ENCODE measurements around the gene PARD6A. TPM values are rescaled to one million over a fixed set of nuclear protein-coding genes. Genes with fewer than 3 reads are reported as not detected.

Gene PARD6A
- total and polyA plus RNA-seq, 5 donors from 2014 or later: 6.2 to 19.9 (median 17.9) TPM

DNA sequence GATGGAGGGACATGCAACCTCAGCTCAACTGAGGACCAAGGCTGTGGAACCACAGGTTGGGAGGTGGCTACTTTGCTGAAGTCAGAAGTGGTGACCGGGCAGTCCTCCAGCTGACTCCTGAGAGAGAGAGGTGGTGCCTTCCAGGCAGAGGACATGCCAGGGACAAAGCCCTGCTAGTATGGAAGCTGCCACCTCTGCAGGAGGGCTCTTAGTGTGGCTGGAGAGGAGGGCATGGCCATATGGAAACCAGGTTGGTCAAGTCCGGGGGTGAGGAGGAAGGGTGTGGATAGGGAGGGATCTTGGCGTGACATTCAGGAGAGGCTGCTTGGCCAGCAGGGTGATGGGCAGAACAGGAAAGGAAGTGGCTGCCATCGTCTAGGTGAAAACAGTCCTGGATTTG is 11.5 kb downstream of the PARD6A start:
- H3K27me3 ChIP-seq (ENCODE audit: control insufficient read depth, insufficient read depth, low read length): no peaks in the 10 kb centered on the region
- no peaks in the 10 kb centered on the region for H3K36me3 ChIP-seq (ENCODE audit: control insufficient read depth, insufficient read depth, low read length)
- Mint-ChIP-seq H3K4me3 (peak overlapping the region in 1 of 4 donors; percentile 87), H3K9me3 (no peaks in the 10 kb centered on the region), H3K27me3 (no peaks in the 10 kb centered on the region), H3K36me3 (no peaks in the 10 kb centered on the region), H3K27ac (no peak overlapping the region), H3K4me1 (peaks cover 0 to 21% (median 8%) of the 10 kb centered on the region in 4 donors)
- peaks cover 10% of the 10 kb centered on the region for H3K4me1 ChIP-seq (ENCODE audit: control insufficient read depth, insufficient read depth, low read length, poor library complexity, severe bottlenecking)
- ATAC-seq (ENCODE audit: low read depth in 2 of 2): no peak
- H3K4me3 ChIP-seq (ENCODE audit: low read depth, low read length): no peak overlapping the region
- no peak overlapping the region for H3K27ac ChIP-seq (ENCODE audit: insufficient read depth, low read length, poor library complexity, severe bottlenecking)
- DNase-seq: no peak
- H3K9me3 ChIP-seq (ENCODE audit: control insufficient read depth in 2 of 2, low read length in 2 of 2): no peaks in the 10 kb centered on the region

DNA sequence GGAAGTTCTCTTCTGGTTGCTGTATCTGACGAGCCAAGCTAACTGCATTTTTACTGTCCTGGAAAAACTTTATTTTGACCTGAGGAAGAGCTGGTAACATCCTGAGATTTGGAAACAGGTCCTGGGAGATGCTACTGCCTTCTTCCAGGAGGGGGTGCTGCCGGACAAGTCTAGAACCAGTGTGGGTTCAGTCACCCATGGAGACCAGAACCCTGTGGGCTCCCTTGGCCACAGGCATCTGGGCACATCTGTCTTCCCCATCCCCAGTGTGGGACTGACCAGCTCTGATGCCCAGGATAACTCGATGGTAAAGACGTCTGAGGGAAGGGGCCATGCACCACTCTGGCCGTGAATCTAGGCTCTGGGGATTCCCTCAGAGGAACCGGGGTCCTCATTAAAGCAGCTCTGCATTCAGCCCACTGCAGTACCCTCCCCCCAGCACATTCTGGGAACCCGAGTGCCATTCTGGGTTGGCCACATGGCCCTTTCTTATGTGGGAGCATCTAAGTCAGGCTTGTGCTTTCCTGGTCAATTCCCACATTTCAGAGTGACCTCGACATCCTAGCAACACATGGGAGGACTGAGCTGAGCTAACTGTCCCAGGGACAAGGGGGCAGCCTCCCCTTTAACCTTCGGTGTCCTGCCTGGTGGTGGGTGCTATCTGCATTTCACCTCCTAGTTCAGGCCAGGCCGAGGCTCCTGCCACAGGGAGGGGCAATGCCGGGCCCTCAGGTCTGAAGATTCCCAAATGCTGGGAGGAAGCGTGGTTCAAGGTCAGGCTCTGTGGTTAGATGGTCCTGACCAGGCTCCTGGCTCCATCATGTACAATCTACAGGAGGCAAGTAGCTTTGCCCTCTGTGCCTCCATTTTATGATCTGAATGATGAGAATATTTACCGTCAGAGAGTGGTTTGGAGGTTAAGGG is 12.2 kb downstream of the PARD6A start:
- H3K4me3 ChIP-seq (ENCODE audit: low read depth, low read length): no peak overlapping the region
- Mint-ChIP-seq H3K4me1 (peaks cover 0 to 14% (median 5%) of the 10 kb centered on the region in 4 donors), H3K27ac (no peak overlapping the region), H3K9me3 (no peaks in the 10 kb centered on the region), H3K4me3 (peak overlapping the region in 1 of 4 donors; percentile 87), H3K27me3 (no peaks in the 10 kb centered on the region), H3K36me3 (no peaks in the 10 kb centered on the region)
- H3K4me1 ChIP-seq (ENCODE audit: control insufficient read depth, insufficient read depth, low read length, poor library complexity, severe bottlenecking): peaks cover 3% of the 10 kb centered on the region
- ATAC-seq (ENCODE audit: low read depth in 2 of 2) (no peak), DNase-seq (peak; percentile 28 to 66 (median 36))
- no peaks in the 10 kb centered on the region for H3K9me3 ChIP-seq (ENCODE audit: control insufficient read depth in 2 of 2, low read length in 2 of 2)
- H3K27me3 ChIP-seq (ENCODE audit: control insufficient read depth, insufficient read depth, low read length): no peaks in the 10 kb centered on the region
- H3K36me3 ChIP-seq (ENCODE audit: control insufficient read depth, insufficient read depth, low read length): no peaks in the 10 kb centered on the region
- H3K27ac ChIP-seq (ENCODE audit: insufficient read depth, low read length, poor library complexity, severe bottlenecking): no peak overlapping the region

DNA sequence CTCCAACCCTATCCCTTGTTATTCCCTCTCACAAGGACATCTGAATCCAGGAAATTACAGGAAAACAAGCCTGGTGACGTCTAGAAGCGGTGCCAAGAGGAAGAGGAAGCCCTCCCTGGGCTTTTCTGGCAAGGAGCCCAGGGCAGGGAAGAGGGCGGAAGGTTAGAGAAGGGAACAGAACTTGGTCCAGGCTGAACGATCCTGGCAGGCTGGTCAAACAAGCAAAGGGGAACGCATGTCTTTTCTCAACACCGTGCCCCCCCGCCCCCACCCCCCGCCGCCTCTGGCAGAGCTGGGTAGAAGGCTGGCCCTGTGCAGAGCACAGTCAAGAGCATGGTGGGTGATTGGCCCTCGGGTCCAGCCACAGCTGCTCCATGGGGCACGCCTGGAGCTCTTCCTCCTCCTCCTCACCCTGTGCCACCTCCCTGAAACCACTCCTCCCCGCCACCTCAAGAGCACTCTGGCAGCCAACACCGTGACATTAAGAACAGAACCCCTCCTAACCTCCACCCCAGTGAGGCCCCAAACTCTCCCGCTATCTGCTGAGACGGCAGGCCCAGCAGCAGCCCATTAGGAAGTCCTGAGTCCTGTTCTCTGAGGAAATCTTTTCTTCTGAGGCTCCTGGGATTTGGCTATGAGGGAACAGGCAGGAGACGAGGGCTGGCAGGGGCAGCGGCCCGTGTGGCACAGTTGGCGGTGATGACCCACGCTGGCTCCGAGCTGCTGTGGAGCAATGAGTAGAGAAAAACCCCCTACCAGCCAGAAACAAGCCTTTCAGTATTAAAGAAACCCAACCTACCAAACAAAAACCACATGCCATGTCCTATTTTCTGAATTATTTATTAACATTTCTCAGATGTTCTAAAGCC is 13.2 kb downstream of the PARD6A start:
- no peaks in the 10 kb centered on the region for H3K9me3 ChIP-seq (ENCODE audit: control insufficient read depth in 2 of 2, low read length in 2 of 2)
- no peak for DNase-seq
- peaks cover 0 to 8% (median 4%) of the 10 kb centered on the region in 4 donors for H3K4me1 Mint-ChIP-seq
- no peak overlapping the region for H3K4me3 ChIP-seq (ENCODE audit: low read depth, low read length)
- no peaks in the 10 kb centered on the region for H3K4me1 ChIP-seq (ENCODE audit: control insufficient read depth, insufficient read depth, low read length, poor library complexity, severe bottlenecking)
- H3K27ac Mint-ChIP-seq: peak overlapping the region in 2 of 3 donors; percentile 43 to 59
- peak overlapping the region in 1 of 4 donors; percentile 43 for H3K4me3 Mint-ChIP-seq
- H3K36me3 Mint-ChIP-seq: no peaks in the 10 kb centered on the region
- H3K27me3 ChIP-seq (ENCODE audit: control insufficient read depth, insufficient read depth, low read length): no peaks in the 10 kb centered on the region
- no peaks in the 10 kb centered on the region for H3K27me3 Mint-ChIP-seq
- no peaks in the 10 kb centered on the region for H3K9me3 Mint-ChIP-seq
- peak in 1 of 2 donors; percentile 30 for ATAC-seq (ENCODE audit: low read depth in 2 of 2)
- no peaks in the 10 kb centered on the region for H3K36me3 ChIP-seq (ENCODE audit: control insufficient read depth, insufficient read depth, low read length)
- no peak overlapping the region for H3K27ac ChIP-seq (ENCODE audit: insufficient read depth, low read length, poor library complexity, severe bottlenecking)

DNA sequence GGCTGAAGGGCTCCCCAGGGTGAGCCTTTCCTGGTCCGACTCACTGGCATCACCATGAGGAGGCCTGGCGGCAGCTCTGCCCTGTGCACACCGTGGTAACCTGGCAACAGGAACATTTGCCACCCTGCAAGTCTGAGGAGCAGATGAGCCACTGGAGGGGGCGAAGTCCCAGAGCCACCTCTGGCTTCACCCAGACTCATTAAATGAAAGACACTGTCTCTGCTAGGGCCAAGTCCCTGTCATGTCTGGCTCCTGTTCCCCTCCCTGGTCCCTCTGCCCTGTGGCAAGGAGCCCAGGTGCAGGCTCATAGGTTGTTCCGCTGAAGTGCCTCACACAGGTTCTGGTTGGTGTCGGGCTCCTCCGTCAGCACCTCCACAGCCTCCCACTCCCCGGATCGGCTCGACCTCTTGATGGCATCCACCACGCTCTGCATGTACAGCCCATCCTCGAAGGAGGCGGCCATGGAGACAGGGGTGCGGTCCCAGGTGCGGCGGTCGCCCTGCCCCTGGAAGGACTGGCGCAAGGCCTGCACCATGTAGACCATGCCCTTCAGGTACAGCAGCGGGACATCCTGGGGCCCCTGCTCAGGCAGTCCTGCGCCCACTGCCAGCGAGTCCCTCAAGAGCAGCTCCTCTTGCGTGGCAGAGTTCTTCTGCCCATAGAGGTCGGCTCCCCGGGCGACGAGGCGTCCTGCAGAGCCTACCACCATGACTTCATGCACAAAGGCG is 14.3 kb downstream of the PARD6A start:
- H3K36me3 ChIP-seq (ENCODE audit: control insufficient read depth, insufficient read depth, low read length): no peaks in the 10 kb centered on the region
- H3K27ac Mint-ChIP-seq: peak overlapping the region in 1 of 3 donors; percentile 43
- H3K9me3 ChIP-seq (ENCODE audit: control insufficient read depth in 2 of 2, low read length in 2 of 2): no peaks in the 10 kb centered on the region
- no peaks in the 10 kb centered on the region for H3K4me1 ChIP-seq (ENCODE audit: control insufficient read depth, insufficient read depth, low read length, poor library complexity, severe bottlenecking)
- no peaks in the 10 kb centered on the region for H3K9me3 Mint-ChIP-seq
- no peak overlapping the region for H3K27ac ChIP-seq (ENCODE audit: insufficient read depth, low read length, poor library complexity, severe bottlenecking)
- H3K27me3 ChIP-seq (ENCODE audit: control insufficient read depth, insufficient read depth, low read length): no peaks in the 10 kb centered on the region
- peaks cover 0 to 6% (median 3%) of the 10 kb centered on the region in 4 donors for H3K4me1 Mint-ChIP-seq
- no peak overlapping the region for H3K4me3 Mint-ChIP-seq
- no peak for DNase-seq
- ATAC-seq (ENCODE audit: low read depth in 2 of 2): no peak
- H3K27me3 Mint-ChIP-seq: no peaks in the 10 kb centered on the region
- H3K36me3 Mint-ChIP-seq: no peaks in the 10 kb centered on the region
- H3K4me3 ChIP-seq (ENCODE audit: low read depth, low read length): no peak overlapping the region

DNA sequence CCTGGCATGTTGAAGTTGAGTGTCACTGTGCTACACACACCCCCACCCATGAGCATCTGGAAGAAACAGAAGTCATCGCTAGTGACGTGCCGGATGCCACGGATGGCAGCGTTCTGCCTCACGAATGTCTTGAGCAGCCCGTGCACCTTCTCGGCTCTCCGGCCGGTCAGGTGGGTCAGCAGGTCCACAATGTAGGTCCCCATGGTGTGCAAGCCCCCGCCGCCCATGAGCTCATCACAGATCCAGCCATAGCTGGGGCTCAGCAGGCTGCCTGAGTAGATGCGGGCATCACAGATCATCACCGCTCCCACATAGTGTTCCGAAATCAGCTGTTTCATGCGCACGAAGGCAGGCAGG is 14.8 kb downstream of the PARD6A start:
- Histone ChIP-seq H3K27me3 (ENCODE audit: control insufficient read depth, insufficient read depth, low read length) (no peaks in the 10 kb centered on the region), H3K4me1 (ENCODE audit: control insufficient read depth, insufficient read depth, low read length, poor library complexity, severe bottlenecking) (no peaks in the 10 kb centered on the region), H3K4me3 (ENCODE audit: low read depth, low read length) (no peak overlapping the region), H3K36me3 (ENCODE audit: control insufficient read depth, insufficient read depth, low read length) (no peaks in the 10 kb centered on the region), H3K27ac (ENCODE audit: insufficient read depth, low read length, poor library complexity, severe bottlenecking) (no peak overlapping the region), H3K9me3 (ENCODE audit: control insufficient read depth in 2 of 2, low read length in 2 of 2) (no peaks in the 10 kb centered on the region)
- no peak for ATAC-seq (ENCODE audit: low read depth in 2 of 2)
- Mint-ChIP-seq H3K27ac (peak overlapping the region in 1 of 3 donors; percentile 76), H3K4me1 (peaks cover 0 to 6% (median 3%) of the 10 kb centered on the region in 4 donors), H3K4me3 (no peak overlapping the region), H3K9me3 (no peaks in the 10 kb centered on the region), H3K27me3 (no peaks in the 10 kb centered on the region), H3K36me3 (no peaks in the 10 kb centered on the region)
- DNase-seq: no peak

DNA sequence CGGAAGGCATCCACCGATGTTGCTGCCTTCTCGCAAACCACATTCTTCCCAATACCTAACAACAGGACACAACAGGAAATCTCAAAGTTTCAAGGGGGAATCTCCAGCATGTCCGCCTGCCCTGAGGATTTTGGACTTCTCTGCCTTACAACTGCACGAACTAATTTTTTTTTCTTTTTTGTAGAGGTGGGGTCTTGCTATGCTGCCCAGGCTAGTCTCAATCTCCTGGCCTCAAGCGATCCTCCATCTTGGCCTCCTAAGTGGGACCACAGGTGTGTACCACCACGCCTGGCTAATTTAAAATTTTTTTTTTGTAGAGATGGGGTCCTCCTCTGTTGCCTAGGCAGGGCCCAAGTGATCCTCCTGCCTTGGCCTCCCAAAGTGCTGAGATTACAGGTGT is 15.2 kb downstream of the PARD6A start:
- no peak overlapping the region for H3K27ac ChIP-seq (ENCODE audit: insufficient read depth, low read length, poor library complexity, severe bottlenecking)
- ATAC-seq (ENCODE audit: low read depth in 2 of 2) (no peak), DNase-seq (no peak)
- H3K27me3 Mint-ChIP-seq: no peaks in the 10 kb centered on the region
- no peak overlapping the region for H3K4me3 Mint-ChIP-seq
- peaks cover 0 to 6% (median 3%) of the 10 kb centered on the region in 4 donors for H3K4me1 Mint-ChIP-seq
- no peaks in the 10 kb centered on the region for H3K27me3 ChIP-seq (ENCODE audit: control insufficient read depth, insufficient read depth, low read length)
- peak overlapping the region in 1 of 3 donors; percentile 76 for H3K27ac Mint-ChIP-seq
- H3K36me3 Mint-ChIP-seq: no peaks in the 10 kb centered on the region
- H3K9me3 Mint-ChIP-seq: no peaks in the 10 kb centered on the region
- no peaks in the 10 kb centered on the region for H3K4me1 ChIP-seq (ENCODE audit: control insufficient read depth, insufficient read depth, low read length, poor library complexity, severe bottlenecking)
- no peaks in the 10 kb centered on the region for H3K36me3 ChIP-seq (ENCODE audit: control insufficient read depth, insufficient read depth, low read length)
- no peak overlapping the region for H3K4me3 ChIP-seq (ENCODE audit: low read depth, low read length)
- no peaks in the 10 kb centered on the region for H3K9me3 ChIP-seq (ENCODE audit: control insufficient read depth in 2 of 2, low read length in 2 of 2)

DNA sequence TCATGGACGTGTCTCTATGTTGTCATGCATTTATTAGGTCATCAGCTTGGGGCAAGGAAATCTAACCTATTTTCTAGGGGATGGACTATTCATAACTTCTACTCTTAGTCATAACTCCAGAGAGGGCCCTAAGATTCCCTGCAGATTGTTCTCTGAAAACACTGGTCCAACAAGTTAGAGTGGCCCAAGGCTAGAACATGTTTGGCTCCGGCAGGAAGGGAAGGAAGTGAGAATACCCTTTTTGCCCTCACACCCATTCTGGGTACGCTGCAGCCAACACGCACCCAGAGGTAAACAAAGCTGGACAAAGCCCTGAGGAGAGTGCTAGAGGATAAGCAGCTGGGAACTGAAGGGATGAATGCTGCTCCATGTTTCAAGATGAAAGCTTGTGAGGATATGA is 15.8 kb downstream of the PARD6A start:
- H3K4me1 Mint-ChIP-seq: peaks cover 0 to 6% (median 3%) of the 10 kb centered on the region in 4 donors
- H3K4me3 Mint-ChIP-seq: no peak overlapping the region
- H3K4me1 ChIP-seq (ENCODE audit: control insufficient read depth, insufficient read depth, low read length, poor library complexity, severe bottlenecking): no peaks in the 10 kb centered on the region
- no peaks in the 10 kb centered on the region for H3K36me3 ChIP-seq (ENCODE audit: control insufficient read depth, insufficient read depth, low read length)
- peak overlapping the region in 2 of 3 donors; percentile 32 to 76 for H3K27ac Mint-ChIP-seq
- DNase-seq (no peak), ATAC-seq (ENCODE audit: low read depth in 2 of 2) (no peak)
- H3K36me3 Mint-ChIP-seq: no peaks in the 10 kb centered on the region
- H3K9me3 Mint-ChIP-seq: no peaks in the 10 kb centered on the region
- no peaks in the 10 kb centered on the region for H3K27me3 Mint-ChIP-seq
- H3K27ac ChIP-seq (ENCODE audit: insufficient read depth, low read length, poor library complexity, severe bottlenecking): no peak overlapping the region
- no peaks in the 10 kb centered on the region for H3K9me3 ChIP-seq (ENCODE audit: control insufficient read depth in 2 of 2, low read length in 2 of 2)
- H3K27me3 ChIP-seq (ENCODE audit: control insufficient read depth, insufficient read depth, low read length): no peaks in the 10 kb centered on the region
- no peak overlapping the region for H3K4me3 ChIP-seq (ENCODE audit: low read depth, low read length)
